Uterus (tissue), 2 donors: Measurements from ENCODE around the gene SETD9.

ENCODE experiments used
- POLR2A ChIP-seq, 2 donors: fragments of 450-650 bp; IDR thresholded peaks; one replicate each; pipeline ENCODE4 v1.6.1; 2016; ENCODE audit warnings: antibody characterized with exemption in 2 of 2, mild to moderate bottlenecking in 1 of 2, moderate library complexity in 1 of 2
- TF ChIP-seq, protein P1 (sequence below), 4 experiments: fragments of 200-600 bp in 2 of 4; fragments of 450-650 bp in 2 of 4; sonication (generic) in 2 of 4; IDR thresholded peaks; one replicate each; pipeline ENCODE4 v1.5.1; 2016 to 2019; ENCODE audit warnings: antibody characterized with exemption in 4 of 4, mild to moderate bottlenecking in 2 of 4, moderate library complexity in 1 of 4

DNA sequence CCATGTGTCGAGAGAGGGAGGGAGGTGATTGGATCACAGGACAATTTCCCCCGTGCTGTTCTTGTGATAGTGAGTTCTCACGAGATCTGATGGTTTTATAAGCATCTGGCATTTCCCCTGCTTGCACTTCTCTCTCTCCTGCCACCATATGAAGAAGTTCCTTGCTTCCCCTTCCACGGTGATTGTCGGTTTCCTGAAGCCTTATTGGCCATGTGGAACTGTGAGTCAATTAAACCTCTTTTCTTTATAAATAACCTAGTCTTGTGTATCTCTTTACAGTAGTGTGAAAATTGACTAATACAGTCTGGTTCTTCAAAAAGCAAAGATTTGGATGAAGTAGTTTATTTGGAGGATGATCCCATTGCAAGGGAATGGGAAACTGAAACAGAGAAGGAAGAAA lies 53.9 kb downstream of the SETD9 start:
- TF ChIP-seq, protein P1, sequence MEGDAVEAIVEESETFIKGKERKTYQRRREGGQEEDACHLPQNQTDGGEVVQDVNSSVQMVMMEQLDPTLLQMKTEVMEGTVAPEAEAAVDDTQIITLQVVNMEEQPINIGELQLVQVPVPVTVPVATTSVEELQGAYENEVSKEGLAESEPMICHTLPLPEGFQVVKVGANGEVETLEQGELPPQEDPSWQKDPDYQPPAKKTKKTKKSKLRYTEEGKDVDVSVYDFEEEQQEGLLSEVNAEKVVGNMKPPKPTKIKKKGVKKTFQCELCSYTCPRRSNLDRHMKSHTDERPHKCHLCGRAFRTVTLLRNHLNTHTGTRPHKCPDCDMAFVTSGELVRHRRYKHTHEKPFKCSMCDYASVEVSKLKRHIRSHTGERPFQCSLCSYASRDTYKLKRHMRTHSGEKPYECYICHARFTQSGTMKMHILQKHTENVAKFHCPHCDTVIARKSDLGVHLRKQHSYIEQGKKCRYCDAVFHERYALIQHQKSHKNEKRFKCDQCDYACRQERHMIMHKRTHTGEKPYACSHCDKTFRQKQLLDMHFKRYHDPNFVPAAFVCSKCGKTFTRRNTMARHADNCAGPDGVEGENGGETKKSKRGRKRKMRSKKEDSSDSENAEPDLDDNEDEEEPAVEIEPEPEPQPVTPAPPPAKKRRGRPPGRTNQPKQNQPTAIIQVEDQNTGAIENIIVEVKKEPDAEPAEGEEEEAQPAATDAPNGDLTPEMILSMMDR (IDR thresholded peaks at IDR 0.05): no peak
- no peak for TF ChIP-seq POLR2A (IDR thresholded peaks at IDR 0.05)
